ENCODE measurements around the gene PRKD1.

DNA sequence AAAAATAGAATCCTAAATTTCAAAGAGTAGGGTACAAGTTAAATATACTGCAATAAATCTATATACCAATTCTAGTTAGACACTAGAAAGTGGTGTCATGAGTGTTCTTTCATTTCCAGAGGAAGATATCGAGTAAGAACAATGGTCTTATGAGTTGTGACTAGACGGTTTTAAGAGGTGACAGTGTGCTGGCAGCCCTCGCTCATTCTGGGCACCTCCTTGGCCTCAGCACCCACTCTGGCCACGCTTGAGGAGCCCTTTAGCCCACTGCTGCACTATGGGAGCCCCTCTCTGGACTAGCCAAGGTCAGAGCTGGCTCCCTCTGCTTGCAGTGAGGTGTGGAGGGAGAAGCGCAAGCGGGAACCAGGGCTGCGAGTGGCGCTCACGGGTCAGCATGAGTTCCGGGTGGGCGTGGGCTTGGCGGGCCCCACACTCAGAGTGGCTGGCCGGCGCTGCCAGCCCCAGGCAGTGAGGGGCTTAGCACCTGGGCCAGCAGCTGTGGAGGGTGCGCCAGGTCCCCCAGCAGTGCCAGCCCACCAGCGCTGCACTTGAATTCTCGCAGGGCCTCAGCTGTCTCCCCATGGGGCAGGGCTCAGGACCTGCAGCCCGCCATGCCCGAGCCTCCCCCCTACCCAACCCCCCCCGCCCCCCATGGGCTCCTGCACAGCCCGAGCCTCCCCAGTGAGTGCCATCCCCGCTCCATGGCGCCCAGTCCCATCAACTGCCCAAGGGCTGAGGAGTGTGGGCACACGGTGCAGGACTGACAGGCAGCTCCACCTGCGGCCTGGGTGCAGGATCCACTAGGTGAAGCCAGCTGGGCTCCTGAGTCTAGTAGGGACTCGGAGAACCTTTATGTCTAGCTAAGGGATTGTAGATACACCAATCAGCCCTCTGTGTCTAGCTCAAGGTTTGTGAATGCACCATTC, 18.7 kb downstream of the PRKD1 start:
- no peak for TF ChIP-seq KLF5 (IDR thresholded peaks at IDR 0.05; ENCODE audit: partially characterized antibody)
- TF ChIP-seq POLR2AphosphoS5 (IDR thresholded peaks at IDR 0.05; ENCODE audit: low read length): no peak
- TF ChIP-seq, protein P1, sequence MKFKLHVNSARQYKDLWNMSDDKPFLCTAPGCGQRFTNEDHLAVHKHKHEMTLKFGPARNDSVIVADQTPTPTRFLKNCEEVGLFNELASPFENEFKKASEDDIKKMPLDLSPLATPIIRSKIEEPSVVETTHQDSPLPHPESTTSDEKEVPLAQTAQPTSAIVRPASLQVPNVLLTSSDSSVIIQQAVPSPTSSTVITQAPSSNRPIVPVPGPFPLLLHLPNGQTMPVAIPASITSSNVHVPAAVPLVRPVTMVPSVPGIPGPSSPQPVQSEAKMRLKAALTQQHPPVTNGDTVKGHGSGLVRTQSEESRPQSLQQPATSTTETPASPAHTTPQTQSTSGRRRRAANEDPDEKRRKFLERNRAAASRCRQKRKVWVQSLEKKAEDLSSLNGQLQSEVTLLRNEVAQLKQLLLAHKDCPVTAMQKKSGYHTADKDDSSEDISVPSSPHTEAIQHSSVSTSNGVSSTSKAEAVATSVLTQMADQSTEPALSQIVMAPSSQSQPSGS (IDR thresholded peaks at IDR 0.05; ENCODE audit: low read length): no peak
